Superior temporal gyrus (tissue), 1 donor: ENCODE data around the gene FBXW7.

Experiments
- DNase-seq: peaks from one replicate; pipeline ENCODE4 v3.0.0-alpha.2; 2016; ENCODE audit errors: extremely low spot score

Gene FBXW7

DNA sequence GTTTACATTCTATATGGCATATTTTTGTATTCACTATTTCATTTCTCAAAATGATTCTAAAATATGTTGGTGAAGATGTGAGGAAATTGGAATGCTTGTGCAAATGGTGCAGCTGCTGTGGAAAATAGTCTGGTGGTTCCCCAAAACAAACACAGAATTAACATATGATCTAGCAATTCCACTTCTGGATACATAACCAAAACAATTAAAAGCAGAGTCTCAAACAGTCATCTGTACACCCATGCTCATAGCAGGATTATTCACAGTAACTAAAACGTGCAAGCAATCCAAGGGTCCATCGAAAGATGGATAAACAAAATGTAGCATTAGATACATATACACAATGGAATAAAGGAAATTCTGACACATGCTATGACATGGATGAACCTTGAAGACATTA lies 204.8 kb downstream of the FBXW7 start:
- no peak for DNase-seq

DNA sequence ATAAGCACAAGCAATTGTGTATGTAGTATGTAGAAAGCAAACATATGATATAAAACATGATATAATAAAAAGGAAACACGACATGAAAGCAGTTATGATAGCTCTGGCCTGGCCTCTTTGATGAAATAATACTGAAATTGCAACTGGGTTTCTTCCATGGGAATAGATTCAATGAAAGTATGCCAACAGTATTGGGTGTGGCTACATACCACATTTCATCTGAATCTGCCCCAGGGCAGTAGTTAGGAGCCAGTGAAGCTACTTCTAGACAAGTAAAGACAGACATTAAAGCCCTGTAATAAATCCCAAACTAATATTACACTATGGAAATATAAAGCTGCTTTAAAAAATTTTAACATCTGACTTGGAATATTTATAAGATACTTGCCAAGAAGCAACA lies 207.3 kb downstream of the FBXW7 start:
- DNase-seq: no peak

DNA sequence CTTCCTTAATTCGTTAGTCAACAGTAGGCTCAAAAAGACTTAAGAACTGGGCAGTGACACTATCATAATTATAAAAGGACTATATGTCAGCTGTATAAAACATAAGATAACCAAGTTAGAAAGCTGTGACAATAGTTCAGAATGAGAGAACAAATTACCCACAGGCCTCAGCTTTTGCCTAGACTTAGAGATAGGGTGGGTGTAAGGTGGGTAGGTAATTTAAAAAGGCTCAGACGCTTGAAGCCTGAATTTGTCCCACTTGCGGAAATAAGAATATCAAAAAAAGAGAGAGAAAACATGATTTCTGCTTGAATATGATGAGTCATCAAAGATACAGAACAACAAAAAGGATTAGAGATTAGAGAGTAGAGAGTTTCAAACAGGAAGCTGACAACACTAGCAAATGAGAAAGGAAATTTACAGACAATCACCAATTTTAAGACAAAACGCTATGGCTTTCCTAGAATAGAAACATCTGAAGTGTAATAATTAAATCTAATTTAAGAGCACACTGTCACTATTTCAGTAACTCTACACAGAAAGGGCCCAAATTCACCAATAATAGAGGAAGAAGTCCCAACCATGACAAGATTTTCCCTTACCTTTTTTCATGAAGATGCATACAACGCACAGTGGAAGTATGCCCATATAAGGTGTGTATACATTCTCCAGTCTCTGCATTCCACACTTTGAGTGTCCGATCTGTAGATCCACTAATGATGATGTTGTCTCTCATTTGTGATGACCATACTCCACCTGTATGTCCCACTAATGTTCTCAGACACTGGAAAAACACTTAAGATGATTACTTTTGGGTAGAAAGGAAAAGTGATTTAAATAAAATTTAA lies 208.1 kb downstream of the FBXW7 start:
- DNase-seq: no peak

DNA sequence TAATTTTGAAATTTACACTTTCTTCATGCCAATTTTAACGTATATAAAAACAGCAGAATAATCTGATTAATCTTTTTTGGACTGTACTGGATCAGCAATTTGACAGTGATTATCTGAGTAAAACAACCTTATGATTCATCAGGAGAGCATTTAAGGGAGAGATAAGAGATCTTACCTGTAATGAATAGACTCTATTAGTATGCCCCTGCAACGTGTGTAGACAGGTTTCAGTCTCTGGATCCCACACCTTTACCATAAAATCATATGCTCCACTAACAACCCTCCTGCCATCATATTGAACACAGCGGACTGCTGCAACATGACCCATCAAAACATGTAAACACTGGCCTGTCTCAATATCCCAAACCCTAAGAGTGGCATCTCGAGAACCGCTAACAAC lies 210.1 kb downstream of the FBXW7 start:
- DNase-seq: no peak

DNA sequence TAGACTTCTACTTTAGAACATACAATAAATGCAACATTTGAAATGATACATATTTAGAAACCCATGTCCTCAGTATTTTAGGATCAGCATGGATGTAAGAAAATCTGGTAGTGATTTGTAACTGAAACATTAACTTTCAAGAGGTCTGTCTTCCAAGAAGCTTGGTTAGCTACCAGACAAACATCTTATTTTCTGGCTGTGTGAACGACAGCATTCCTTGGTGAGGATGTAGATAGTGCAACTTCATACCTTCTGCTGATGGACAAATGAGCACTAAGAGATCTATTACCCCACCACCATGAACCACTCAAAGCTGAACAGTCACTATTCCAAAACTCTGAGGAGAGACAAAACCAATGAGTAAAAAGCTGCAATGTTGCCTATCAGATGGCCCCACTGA lies 212.7 kb downstream of the FBXW7 start:
- DNase-seq: no peak

DNA sequence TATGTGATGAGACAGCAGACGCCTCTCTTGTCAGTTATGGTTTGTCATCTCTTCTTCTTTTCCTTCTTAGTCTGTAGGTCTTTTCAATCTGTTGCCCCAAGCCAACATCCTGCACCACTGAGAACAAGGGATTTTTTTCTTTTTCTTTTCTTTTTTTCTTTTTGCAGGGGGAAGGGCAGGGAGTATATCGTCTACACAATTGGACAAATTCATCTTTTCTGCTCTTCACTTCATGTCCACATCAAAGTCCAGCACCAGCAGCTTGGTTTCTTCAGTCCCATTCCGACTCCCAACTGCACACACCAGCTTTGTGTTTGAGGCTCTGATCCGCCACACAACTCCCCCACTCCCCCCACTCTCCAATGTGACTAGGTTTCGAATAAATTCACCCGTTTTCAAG lies 213.2 kb downstream of the FBXW7 start:
- no peak for DNase-seq

DNA sequence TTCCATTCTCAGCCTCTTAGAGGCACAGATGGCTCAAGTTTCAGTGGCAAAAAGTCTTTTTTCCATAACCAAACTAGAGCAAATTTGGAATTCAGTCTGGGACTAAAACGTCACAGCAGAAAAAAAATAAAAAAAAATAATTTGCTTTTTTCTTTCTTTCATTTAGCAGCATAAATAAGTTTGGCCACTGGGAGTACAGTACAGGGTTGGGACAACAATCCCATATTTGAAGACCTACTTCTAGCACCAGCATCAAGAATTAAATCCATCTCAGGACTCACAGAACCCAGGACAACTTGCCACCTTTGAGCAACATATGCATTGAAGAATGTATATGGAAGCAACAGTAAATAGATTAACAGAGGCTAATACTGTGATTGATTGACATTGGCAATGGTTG lies 214.0 kb downstream of the FBXW7 start:
- no peak for DNase-seq

DNA sequence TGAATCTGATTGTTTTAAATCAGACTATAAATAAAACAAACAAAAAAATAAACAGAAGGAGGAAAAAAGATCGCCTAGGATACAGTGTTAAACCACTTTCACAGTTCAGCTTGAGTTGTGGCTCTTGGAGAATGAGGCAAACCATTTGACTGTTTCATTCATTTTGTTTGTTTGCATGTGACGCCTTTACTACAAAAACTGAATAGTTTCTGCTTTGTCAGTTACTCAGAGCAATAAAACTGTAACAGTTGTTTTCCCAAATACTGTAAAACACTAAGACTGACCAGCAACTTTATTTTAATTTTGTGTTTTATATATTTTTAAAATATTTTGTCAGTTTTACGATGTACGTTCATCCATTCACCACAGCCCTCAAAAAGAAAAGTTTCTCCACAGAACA lies 214.5 kb downstream of the FBXW7 start:
- no peak for DNase-seq

DNA sequence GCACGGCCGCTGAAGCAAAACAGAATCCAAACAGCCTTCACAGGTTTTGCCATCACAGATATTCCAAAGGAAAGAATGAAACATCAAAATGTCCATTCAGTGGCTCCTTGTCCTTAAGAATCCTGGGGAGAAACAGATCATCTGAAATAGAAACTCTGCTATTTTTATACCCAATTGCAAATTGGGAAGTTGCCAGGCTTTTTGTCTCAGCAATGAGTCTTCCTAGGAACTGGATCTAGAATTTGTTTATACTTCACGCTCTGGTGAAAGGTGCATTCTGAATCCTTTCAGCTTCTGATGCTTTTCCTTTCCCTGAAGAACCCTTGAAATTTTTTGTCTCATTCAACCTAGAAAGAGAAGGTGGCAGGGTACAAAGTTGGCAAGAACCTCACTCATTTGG lies 218.9 kb downstream of the FBXW7 start:
- peak; percentile 58 for DNase-seq

DNA sequence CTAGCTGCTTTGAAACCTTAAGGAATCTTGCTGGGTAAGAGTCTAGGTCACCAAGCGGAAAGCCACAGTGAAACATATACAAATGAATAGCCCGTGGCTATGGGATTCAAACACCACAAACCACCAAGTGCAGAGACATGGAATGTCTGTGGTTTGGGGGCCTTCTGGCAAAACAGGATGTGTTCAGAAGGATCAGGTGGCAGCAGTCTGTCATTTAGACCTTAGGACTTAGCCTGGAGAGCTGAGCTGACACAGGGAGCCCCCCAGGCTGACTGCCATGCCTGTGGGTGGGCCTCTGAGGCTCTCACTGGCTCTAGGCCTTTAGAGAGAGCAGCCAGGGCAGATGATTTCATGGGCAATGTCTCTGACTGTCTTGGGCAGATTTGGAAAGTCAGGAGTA lies 225.6 kb downstream of the FBXW7 start:
- DNase-seq: no peak

DNA sequence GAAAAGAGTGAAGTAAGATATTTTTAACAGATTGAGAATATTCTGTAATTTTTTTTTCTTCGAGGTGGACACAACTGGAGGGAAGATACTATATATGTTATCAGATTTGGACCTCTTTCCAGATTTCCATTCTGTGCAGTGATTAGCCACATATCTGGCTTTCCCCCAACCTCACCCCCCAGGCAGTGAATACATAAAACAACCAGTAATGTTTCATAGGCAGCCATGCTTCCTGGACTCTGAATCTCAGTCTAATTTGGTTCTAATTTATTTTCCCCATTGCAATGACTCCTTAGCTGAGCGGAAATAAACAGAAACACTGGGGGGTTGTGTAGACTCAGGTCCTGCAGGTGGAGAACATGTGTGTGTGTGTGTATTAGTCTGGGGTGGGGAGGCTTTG lies 226.5 kb downstream of the FBXW7 start:
- no peak for DNase-seq

DNA sequence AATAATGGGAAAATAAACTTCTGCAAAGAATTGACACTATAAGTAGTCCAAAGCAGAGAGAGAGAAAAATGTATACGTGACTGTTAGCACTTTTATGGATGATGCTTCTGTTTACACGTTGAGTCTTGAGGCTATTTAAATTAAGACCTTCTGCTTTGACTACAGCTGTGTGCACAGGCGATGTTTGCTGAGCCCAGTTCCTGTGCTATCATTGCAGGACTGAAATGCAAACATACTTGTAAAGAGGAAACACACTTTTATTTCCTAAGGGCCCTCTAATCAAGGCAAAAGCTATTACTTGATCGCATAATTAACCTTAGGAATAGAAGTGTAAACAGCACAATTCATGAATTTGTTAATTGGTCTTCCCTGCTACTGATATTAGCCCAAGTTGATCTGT lies 226.9 kb downstream of the FBXW7 start:
- no peak for DNase-seq

DNA sequence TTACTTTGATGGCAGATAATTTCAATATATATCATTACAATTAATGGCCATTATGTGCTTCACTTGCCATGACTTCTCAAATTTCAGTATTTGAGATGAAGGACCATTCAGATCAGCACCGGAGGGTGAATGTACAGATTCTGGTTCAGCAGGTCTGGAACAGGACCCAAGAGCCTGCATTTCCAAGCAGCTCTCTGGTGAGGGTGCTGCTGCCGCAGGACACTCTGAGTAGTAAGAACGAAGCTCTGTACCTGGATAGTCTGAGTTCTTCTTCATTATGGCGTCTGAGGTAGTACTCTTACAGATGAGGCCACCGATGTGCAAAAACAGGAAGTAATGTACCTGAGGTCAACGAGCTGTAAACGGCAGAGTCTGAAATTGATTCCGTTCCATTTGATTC lies 228.2 kb downstream of the FBXW7 start:
- no peak for DNase-seq

DNA sequence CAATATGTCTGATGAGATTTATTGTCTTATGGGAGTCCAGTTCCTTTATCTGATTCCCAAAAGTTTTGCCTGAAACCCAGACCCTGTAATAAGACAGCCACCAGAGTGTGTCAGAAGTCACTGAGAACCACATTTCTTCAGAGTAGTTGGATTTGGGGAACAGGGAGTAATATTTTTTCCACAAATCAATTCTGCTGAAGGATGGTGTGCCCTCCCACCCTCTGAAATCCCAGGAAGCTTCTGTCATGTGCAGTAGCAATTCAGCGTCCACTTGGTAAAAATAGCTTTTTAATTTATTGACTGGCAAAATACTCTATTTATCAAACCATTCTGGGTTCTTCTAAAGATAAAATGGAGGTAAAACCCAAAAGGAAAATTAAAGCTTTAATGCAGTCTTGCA lies 229.4 kb downstream of the FBXW7 start:
- no peak for DNase-seq

DNA sequence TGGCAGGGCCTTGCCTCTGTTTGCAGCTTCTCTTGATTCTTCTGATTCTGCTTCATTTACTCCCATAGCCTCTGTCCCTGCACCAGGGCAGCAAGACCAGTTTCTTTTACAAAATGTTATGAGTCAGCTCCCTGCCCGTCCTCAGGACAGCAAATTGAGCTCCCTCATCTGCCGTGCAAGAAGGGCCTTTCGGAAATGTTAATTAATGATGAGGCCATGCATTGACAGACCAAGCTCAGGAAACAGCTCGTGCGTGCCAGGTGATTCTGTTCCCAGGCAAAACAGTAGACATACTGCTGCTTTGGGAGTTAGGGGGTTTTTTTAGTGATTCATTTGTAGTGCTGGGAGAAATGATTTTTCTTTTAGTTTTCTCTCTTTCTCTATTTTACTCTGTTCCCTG lies 231.7 kb downstream of the FBXW7 start:
- no peak for DNase-seq

DNA sequence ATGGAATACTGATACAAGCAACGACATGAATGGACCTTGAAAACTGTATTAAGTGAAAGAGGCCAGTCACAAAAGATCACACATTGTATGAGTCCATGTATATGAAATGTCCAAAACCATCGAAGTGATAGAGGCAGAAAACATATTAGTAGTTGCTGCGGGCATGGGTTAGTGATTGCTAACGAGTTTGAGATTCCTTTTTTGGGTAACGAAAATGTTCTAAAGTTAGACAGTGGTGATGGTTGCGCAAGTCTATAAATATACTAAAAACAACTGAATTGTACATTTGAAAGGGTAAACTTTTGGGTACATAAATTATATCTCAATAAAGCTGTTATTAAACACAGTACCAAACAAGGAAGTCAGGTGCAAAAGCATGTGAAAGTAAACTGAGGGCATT lies 234.5 kb downstream of the FBXW7 start:
- no peak for DNase-seq

DNA sequence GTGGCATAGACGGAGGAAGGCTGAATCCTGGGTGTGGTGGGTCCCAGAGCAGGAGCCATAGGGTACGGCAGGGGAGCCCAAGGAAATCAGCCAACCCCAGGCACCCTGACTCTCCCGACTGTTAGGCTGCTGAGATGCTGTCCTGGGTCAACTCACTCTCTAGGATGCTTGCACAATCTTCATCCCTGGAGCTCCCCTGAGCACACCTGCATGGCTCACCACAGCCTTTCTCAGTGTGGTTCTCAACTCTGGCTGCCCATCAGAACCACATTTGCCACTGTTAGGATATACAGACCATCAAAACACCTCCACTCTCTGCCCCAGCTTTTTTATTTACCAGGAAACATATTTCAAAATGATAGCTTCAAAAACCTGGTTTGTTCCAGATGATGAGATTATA lies 236.3 kb downstream of the FBXW7 start:
- DNase-seq: no peak

DNA sequence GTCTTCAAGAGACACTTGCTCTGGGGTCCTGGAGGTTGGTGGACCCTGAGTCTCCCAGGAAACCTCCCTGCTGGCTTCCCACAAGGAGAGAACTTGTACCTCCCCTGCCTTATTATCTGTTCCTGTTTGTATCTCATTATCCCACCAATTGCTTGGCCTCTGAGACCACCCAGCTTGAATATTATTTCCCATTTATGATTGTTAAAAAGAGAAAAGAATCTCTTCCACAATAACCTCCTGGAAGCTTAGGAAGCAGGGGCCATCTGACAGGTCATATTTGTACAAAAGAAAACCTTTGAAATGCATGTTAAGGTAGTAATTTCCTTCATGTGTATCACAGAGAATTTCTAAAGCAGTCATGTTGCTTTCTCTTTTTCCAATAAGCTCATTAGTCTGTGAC lies 239.5 kb downstream of the FBXW7 start:
- no peak for DNase-seq

DNA sequence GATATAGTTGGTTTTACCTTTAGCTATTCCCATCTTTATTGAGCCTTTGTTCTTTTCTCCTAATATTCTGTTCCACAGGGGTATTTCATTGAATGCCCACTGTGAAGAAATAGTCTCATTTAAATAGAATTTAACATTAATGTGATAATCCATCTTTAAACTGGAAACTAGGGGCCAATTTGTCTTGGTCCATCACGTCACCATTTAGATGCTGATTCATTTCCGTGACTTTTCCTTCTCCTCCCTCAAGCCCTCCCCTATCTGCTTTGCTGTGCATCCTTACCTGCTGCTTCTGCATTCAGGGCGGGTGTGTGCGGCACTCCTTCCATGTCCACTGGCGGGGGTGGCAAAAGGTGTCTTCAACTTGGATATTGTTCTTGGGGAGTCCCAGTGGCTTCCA lies 241.1 kb downstream of the FBXW7 start:
- DNase-seq: no peak

DNA sequence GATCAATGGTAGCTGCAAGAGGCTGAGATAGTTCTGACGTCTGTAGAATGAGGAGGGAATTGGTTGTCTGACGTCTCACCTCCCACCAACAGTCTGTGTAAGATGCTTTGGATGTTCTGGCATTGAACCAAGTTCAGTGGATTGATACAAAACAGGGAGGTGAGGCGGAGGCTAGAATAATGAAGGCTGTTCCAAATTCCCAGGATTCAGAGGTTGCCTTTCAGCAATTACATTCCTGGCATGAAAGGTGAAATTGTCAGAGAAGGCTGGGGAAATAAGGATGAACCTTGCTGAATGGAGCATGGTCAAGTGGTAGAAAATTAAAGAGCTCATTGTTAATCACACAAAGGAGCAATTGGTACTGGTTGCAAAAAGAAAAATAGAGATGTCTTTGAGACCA lies 241.6 kb downstream of the FBXW7 start:
- no peak for DNase-seq

DNA sequence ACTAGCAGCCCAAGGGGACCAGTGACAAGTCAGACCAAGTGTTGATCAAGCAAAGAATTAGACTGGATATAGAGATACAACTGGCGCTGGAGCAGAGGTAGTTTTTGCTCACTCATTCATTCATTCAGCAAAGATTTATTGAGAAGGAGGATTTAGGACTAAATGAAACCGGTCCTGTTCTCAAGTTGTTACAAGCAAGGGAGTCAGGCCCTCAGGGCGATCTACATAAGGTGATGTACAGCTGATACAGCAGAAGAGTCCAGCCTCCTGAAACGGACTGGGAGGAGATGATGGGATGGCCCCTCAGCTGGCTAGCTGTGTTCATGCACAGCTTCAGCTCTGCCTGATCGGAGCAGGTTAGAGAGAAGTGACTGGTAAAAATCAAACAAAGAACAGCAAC lies 242.4 kb downstream of the FBXW7 start:
- no peak for DNase-seq

DNA sequence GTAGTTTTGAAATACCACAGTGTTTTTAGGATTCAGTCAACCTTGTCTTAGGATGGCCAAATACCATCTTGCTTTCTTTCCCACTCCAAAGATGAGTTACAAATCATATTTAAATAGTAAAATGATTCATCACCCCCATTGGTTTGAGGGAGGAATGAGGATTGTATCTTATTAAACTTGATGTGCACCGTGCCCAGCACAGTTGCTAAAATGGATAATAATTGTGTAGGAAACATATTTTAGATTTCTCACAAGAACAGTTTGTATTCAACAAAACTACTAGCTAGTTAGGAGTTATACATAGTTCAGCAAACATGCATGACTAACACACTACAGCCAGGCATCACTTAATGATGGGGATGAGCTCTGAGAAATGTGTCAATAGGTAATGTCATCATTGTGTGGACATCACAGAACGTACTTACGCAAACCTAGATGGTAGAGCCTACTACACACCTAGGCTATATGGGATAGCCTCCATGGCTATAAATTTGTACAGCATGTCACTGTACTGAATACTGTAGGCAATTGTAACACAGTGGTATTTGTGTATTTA lies 245.4 kb downstream of the FBXW7 start:
- DNase-seq: peak; percentile 60

DNA sequence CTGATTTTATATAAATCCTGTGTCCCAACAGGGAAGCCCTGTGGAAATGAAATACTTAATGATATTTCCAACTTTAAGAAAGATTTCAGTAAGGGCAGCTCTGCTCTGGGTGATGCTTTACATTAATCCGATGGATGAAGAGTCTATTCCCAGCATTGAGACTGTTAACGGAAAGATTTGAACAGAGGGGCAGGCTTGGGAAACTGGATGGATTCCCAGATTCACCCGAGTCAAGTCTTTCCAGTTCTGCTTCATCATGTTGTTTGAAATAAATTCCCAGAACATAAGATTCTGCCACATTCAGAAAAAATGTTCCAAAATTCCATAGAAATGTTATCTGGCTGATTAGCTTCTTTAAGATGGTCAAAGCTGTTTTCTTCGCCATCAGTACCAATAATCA lies 246.0 kb downstream of the FBXW7 start:
- DNase-seq: peak; percentile 65

DNA sequence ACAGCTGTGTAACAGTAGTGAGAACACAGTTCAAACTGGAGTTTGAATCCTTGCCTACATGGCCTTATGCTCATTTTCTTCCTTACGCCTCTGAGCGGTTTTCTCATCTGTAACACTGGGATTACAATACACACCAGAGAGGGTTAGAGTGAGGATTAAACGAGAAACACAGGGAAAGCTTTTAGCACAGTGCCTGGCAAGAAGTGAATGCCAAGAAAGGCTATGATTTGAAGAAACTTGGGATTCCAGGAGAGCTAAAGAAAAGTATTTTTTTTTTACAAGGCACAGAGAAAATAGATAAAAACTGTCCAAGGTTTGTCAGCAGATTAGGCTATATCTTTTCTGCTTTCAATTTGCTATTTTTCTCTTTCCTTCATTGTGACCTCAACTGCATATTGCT lies 246.4 kb downstream of the FBXW7 start:
- DNase-seq: peak; percentile 46
